HG02588 (cell line): Measurements from ENCODE around the gene DNAJB12.
"Not testable (repeated sequence)": the region's sequence is repeated elsewhere in the genome, so short reads cannot be mapped to it uniquely, and the experiment has no call there.

ENCODE experiments used
- ATAC-seq: cut with Tn5 transposase; IDR thresholded peaks from one replicate; pipeline ENCODE4 v1.9.1; 2021; ENCODE audit warnings: mild to moderate bottlenecking, moderate library complexity; ENCODE audit not compliant: unreplicated experiment

DNAJB12 gene

GRCh38 chr10:72297281-72297804, 57.4 kb downstream of the DNAJB12 start:
- ATAC-seq, result peak; percentile 50

DNA sequence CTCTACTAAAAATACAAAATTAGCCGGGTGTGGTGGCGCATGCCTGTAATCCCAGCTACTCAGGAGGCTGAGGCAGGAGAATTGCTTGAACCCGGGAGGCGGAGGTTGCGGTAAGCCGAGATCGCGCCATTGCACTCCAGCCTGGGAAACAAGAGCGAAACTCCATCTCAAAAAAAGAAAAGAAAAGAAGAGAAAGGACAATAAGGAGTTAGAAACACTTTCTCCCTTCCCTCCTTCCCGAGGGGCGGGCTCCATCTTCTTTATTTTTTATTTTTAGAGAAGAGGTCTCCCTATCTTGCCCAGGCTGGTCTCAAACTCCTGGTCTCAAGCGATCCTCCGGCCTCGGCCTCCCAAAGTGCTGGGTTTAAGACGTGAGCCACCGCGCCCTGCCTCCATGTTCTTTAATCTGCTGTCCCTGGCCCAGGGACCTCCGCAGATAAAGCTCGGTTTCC, 57.9 kb downstream of the DNAJB12 start:
- not testable (repeated sequence) for ATAC-seq

- no peak for ATAC-seq
Observed at GRCh38 chr10:72295330-72295910, 59.3 kb downstream of the DNAJB12 start.

DNA sequence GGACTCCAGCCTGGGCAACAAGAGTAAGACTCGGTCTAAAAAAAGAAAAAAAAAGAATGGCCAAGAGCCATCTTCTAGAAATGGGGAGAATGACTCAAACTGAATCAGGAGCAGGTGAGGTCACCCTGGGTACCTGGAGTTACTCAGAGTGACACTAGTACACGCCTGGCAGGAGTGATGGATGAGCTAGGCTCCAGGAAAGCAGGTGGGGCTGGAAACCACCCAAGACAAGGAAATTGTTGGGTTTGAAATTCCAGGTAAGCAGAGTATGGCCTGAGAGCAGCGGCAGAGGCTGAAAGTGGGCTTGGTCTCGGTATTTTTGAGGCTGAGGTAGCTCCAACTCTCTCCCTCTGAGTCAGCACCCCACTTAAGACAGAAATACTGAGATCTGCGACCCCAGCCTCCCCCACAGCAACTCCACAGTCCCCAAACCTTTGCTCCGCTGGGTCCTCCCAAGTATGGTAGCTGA, 62.5 kb downstream of the DNAJB12 start:
- no peak for ATAC-seq

- no peak for ATAC-seq
Observed at GRCh38 chr10:72291019-72291532, 63.6 kb downstream of the DNAJB12 start.

DNA sequence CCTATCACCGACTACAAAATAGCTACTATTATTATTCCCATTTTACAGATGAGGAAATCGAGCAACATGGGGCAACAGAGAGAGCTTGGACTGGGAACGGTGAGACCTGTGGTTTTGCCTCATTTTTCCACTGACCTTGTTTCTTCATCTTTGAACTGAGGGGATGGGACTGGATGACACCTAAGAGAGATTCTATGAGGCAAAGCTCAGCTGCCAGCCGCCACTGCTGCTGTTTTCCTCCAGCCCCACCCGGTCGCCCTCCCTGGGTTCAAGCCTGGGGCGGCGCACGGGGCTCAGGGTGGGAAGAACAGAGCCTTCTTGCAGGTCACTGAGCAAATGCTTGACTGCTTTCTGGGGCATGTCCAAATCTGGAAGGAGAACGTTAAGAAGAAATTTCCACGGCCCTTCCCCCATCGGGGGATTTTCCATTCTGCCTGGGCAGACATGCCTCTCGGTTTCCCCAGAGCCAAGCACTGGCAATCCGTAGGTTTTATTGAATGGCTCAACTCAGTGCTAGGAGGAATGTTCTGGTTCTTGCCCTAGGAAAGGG, 68.7 kb downstream of the DNAJB12 start:
- ATAC-seq, result no peak

- no peak for ATAC-seq
Observed at GRCh38 chr10:72283131-72283530, 71.6 kb downstream of the DNAJB12 start.
